ENCODE results near the gene PSG7.
"Not testable (repeated sequence)": the region's sequence is repeated elsewhere in the genome, so short reads cannot be mapped to it uniquely, and the experiment has no call there.

DNA sequence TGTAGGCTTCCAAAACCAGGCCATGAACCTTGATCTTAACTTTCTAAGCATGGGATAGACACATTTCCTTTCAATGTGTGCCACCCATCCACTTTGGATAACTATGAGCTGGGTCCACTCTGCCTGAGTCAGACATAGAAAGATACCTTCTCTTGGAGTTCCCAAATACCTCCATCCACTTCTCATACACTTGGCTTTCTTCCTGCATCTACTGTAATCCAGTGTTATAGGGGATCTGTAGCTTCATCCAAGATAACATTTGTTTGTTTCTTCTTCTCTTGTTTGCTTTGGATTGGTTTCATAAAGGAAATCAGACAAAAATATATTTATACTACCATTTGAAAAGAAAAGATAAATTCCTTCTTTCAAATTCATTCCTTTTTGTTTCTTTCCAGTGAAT, 45.1 kb upstream of the PSG7 start:
- not testable (repeated sequence) for TF ChIP-seq CTCF (IDR thresholded peaks at IDR 0.05; ENCODE audit: borderline replicate concordance, extremely low read depth, low read length, poor library complexity, severe bottlenecking); EZH2 (IDR thresholded peaks at IDR 0.05; ENCODE audit: borderline replicate concordance, low read depth, low read length, severe bottlenecking)
